Measurements from ENCODE around the gene ZNF18. TPM values are rescaled to one million over a fixed set of nuclear protein-coding genes. Genes with fewer than 3 reads are reported as not detected.
"Not testable (repeated sequence)": the region's sequence is repeated elsewhere in the genome, so short reads cannot be mapped to it uniquely, and the experiment has no call there.

ZNF18 gene
- total and polyA plus RNA-seq, 4 experiments from 2014 or later: 8.9 to 14.4 (median 11.5) TPM

DNA sequence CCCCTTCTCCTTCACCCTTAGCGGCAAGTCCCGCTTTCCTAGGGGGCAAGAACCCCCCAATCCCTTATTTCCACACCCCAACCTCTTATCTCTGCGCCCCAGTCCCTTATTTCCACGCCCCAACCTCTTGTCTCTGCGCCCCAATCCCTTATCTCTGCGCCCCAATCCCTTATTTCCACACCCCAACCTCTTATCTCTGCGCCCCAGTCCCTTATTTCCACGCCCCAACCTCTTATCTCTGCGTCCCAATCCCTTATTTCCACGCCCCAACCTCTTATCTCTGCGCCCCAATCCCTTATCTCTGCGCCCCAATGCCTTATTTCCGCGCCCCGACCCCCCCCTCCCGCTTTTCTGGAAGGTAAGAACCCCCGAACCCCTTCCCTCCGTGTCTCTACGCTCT lies 24.5 kb downstream of the ZNF18 start:
- intact Hi-C loops (cut with micrococcal nuclease); CTCF ChIA-PET (ENCODE audit: partially characterized antibody); H3K9me3 ChIP-seq (ENCODE audit: control insufficient read depth in 1 of 2, low read length in 2 of 2); H3K4me3 Mint-ChIP-seq; H3K27ac Mint-ChIP-seq; H3K27me3 ChIP-seq (ENCODE audit: insufficient read depth, low read length); H3K27ac ChIP-seq (ENCODE audit: low read depth, low read length); POLR2A ChIA-PET (ENCODE audit: partially characterized antibody); H3K4me1 Mint-ChIP-seq; H3K4me1 ChIP-seq (ENCODE audit: insufficient read depth, low read length); DNase-seq; H3K36me3 ChIP-seq (ENCODE audit: insufficient read depth, low read length); H3K4me3 ChIP-seq (ENCODE audit: low read length in 2 of 2); H3K27me3 Mint-ChIP-seq: not testable (repeated sequence)
- Mint-ChIP-seq H3K9me3 (peaks cover 0 to 25% (median 19%) of the 10 kb centered on the region in 8 donors), H3K36me3 (peaks cover 47 to 73% of the 10 kb centered on the region in 2 donors)

DNA sequence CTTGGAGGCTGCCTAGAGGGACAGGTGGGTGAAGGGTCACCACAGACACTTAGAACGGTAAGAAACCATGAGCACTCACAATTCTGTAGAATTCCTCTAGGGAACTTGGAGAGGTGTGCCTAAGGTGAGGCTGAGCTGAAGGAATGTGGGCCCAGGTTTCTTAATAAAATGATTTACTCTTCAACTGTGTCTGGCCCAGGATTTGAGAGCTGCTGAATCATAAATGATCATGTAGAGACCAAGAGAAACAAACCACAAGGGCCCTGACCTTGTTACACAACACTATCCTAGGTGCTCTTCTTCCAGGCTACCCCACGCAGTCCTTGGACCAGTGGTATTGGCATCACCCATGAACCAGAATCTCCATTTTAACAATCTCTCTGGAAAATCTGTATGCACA lies 27.7 kb downstream of the ZNF18 start:
- Mint-ChIP-seq H3K4me3 (no peak overlapping the region), H3K4me1 (peaks cover 0 to 1% (median 0%) of the 10 kb centered on the region in 4 donors), H3K36me3 (peaks cover 50 to 75% of the 10 kb centered on the region in 2 donors), H3K9me3 (peaks cover 0 to 54% (median 44%) of the 10 kb centered on the region in 8 donors), H3K27me3 (no peaks in the 10 kb centered on the region), H3K27ac (no peak overlapping the region)
- Histone ChIP-seq H3K36me3 (ENCODE audit: insufficient read depth, low read length) (no peaks in the 10 kb centered on the region), H3K27ac (ENCODE audit: low read depth, low read length) (no peak overlapping the region), H3K4me1 (ENCODE audit: insufficient read depth, low read length) (no peaks in the 10 kb centered on the region), H3K9me3 (ENCODE audit: control insufficient read depth in 1 of 2, low read length in 2 of 2) (peaks cover 0 to 12% of the 10 kb centered on the region in 2 donors), H3K4me3 (ENCODE audit: low read length in 2 of 2) (no peak overlapping the region), H3K27me3 (ENCODE audit: insufficient read depth, low read length) (no peaks in the 10 kb centered on the region)
- no peak for DNase-seq
- POLR2A ChIA-PET (ENCODE audit: partially characterized antibody): no interaction called here
- intact Hi-C loops (cut with micrococcal nuclease): no loop called here
- CTCF ChIA-PET (ENCODE audit: partially characterized antibody): no interaction called here

DNA sequence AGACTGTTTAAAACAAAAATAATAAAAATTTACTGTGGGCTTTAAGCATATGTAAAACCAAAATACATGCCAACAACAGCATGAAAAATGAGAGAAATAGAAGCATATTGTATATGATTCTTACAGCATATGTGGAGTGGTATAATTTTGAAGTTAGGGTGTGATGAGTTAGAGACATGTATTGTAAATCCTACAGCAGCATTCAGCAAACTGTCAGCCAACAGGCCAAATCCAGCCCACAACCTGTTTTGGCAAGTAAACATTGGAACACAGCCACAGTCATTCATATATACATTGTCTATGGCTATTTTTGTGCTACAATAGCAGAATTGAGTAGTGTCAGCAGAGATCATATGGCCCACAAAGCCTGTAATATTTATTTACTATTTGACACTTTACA lies 42.3 kb downstream of the ZNF18 start:
- Histone ChIP-seq H3K27me3 (ENCODE audit: insufficient read depth, low read length) (no peaks in the 10 kb centered on the region), H3K4me1 (ENCODE audit: insufficient read depth, low read length) (no peaks in the 10 kb centered on the region), H3K9me3 (ENCODE audit: control insufficient read depth in 1 of 2, low read length in 2 of 2) (no peaks in the 10 kb centered on the region), H3K36me3 (ENCODE audit: insufficient read depth, low read length) (no peaks in the 10 kb centered on the region), H3K4me3 (ENCODE audit: low read length in 2 of 2) (no peak overlapping the region), H3K27ac (ENCODE audit: low read depth, low read length) (no peak overlapping the region)
- Mint-ChIP-seq H3K27me3 (no peaks in the 10 kb centered on the region), H3K4me1 (no peaks in the 10 kb centered on the region), H3K4me3 (no peak overlapping the region), H3K36me3 (peaks cover 40 to 65% of the 10 kb centered on the region in 2 donors), H3K27ac (no peak overlapping the region), H3K9me3 (peaks cover 3 to 64% (median 43%) of the 10 kb centered on the region in 8 donors)
- ChIA-PET POLR2A (ENCODE audit: partially characterized antibody) (no interaction called here), CTCF (ENCODE audit: partially characterized antibody) (no interaction called here)
- intact Hi-C loops (cut with micrococcal nuclease): no loop called here
- no peak for DNase-seq

DNA sequence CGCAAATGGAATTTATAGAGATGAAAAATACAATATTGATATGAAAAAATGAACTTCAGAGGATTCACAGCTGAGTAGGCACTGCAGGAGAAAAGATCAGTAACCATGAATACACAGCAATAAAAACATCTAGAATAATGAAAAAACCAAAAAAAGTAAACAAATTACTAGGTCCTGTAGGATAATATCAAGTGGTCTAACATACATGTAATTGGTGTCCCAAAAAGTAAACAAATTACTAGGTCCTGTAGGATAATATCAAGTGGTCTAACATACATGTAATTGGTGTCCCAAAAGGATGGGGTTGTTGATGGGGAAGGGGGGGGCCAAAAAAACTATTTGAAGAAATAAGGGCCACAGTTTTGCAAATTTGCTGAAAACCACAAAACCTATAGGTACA lies 43.4 kb downstream of the ZNF18 start:
- H3K36me3 Mint-ChIP-seq: peaks cover 38 to 60% of the 10 kb centered on the region in 2 donors
- H3K4me1 Mint-ChIP-seq: no peaks in the 10 kb centered on the region
- no peaks in the 10 kb centered on the region for H3K9me3 ChIP-seq (ENCODE audit: control insufficient read depth in 1 of 2, low read length in 2 of 2)
- H3K36me3 ChIP-seq (ENCODE audit: insufficient read depth, low read length): no peaks in the 10 kb centered on the region
- POLR2A ChIA-PET (ENCODE audit: partially characterized antibody): no interaction called here
- peaks cover 3 to 56% (median 44%) of the 10 kb centered on the region in 8 donors for H3K9me3 Mint-ChIP-seq
- no peak overlapping the region for H3K4me3 ChIP-seq (ENCODE audit: low read length in 2 of 2)
- CTCF ChIA-PET (ENCODE audit: partially characterized antibody): no interaction called here
- peaks cover 0 to 1% of the 10 kb centered on the region in 2 donors for H3K27me3 Mint-ChIP-seq
- H3K27ac Mint-ChIP-seq: no peak overlapping the region
- no peak overlapping the region for H3K27ac ChIP-seq (ENCODE audit: low read depth, low read length)
- H3K4me1 ChIP-seq (ENCODE audit: insufficient read depth, low read length): no peaks in the 10 kb centered on the region
- intact Hi-C loops (cut with micrococcal nuclease): no loop called here
- DNase-seq: no peak
- H3K27me3 ChIP-seq (ENCODE audit: insufficient read depth, low read length): no peaks in the 10 kb centered on the region
- H3K4me3 Mint-ChIP-seq: no peak overlapping the region

DNA sequence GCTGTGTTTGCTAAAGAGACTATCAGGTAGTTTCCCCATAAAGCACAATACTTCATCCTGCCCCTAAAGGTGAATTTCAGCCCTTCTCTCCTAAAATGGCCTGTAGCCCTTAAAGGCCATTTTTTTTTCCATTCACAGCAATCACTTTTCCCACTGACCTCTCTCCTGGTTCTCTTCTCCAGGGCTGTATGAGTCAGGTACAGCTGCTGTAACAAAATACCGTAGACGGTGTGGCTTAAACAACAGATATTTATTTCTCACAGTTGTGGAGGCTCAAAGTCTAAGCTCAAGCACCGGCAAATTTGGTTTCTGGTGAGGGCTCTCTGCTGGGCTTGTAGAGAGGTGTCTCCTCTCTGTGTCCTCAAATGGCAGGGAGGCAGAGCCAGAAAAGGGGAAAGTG lies 44.7 kb downstream of the ZNF18 start:
- H3K4me3 ChIP-seq (ENCODE audit: low read length in 2 of 2): no peak overlapping the region
- H3K4me3 Mint-ChIP-seq: no peak overlapping the region
- peaks cover 30 to 47% of the 10 kb centered on the region in 2 donors for H3K36me3 Mint-ChIP-seq
- H3K4me1 Mint-ChIP-seq: no peaks in the 10 kb centered on the region
- no peaks in the 10 kb centered on the region for H3K4me1 ChIP-seq (ENCODE audit: insufficient read depth, low read length)
- H3K27me3 ChIP-seq (ENCODE audit: insufficient read depth, low read length): no peaks in the 10 kb centered on the region
- no peaks in the 10 kb centered on the region for H3K36me3 ChIP-seq (ENCODE audit: insufficient read depth, low read length)
- no peak overlapping the region for H3K27ac ChIP-seq (ENCODE audit: low read depth, low read length)
- ChIA-PET CTCF (ENCODE audit: partially characterized antibody) (no interaction called here), POLR2A (ENCODE audit: partially characterized antibody) (no interaction called here)
- intact Hi-C loops (cut with micrococcal nuclease): no loop called here
- H3K9me3 ChIP-seq (ENCODE audit: control insufficient read depth in 1 of 2, low read length in 2 of 2): no peaks in the 10 kb centered on the region
- H3K9me3 Mint-ChIP-seq: peaks cover 3 to 48% (median 37%) of the 10 kb centered on the region in 8 donors
- no peak overlapping the region for H3K27ac Mint-ChIP-seq
- H3K27me3 Mint-ChIP-seq: peaks cover 0 to 1% of the 10 kb centered on the region in 2 donors
- DNase-seq: no peak

DNA sequence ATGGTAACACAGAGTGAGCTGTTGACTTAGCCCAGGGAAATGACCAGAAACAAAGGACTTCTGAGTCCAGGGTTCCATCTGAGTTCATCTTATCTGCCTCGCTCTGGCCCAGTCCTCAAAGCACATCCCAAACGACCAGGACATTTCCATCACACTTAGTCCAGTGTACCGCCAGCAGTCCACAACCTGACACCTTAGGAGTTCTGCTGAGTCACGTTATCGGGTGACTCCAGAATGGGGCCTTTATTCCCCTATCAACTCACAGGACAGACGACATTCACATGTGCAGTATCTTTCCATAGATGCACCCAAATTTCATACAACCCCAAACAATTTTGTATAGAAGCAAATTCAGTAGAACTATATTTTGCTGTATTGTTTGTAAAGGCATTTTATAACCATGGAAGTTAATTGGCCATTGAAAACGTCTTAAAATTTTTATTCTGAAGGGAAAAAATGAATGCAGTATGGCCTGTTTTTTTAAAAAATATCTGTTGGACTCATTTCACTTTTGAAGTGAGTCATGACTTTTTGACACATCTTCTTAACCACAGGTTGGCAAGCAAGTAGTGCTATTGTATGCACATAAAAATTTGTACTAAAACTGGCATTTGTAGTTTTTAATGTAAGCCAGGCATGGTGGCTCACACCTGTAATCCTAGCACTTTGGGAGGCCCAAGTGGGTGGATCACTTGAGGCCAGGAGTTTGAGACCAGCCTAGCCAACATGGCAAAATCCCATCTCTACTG lies 46.3 kb downstream of the ZNF18 start:
- POLR2A ChIA-PET (ENCODE audit: partially characterized antibody): no interaction called here
- no peak overlapping the region for H3K27ac Mint-ChIP-seq

DNA sequence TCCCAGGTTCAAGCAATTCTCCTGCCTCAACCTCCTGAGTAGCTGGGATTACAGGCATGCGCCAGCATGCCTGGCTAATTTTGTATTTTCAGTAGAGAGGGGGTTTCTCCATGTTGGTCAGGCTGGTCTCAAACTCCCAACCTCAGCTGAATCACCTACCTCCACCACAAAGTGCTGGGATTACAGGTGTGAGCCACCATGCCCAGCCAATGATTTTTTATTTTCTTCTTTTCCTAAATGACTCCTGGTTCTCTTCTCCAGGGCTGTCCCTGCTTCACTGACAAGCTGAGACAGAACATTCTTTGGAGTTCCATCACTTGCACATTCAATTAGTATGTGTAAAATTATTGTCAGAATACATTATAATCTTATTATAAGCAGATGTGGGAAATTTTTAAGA lies 47.7 kb downstream of the ZNF18 start:
- H3K27ac Mint-ChIP-seq; intact Hi-C loops (cut with micrococcal nuclease); H3K36me3 ChIP-seq (ENCODE audit: insufficient read depth, low read length); H3K4me1 Mint-ChIP-seq; CTCF ChIA-PET (ENCODE audit: partially characterized antibody); DNase-seq; H3K9me3 ChIP-seq (ENCODE audit: control insufficient read depth in 1 of 2, low read length in 2 of 2); H3K4me3 Mint-ChIP-seq; H3K27ac ChIP-seq (ENCODE audit: low read depth, low read length); POLR2A ChIA-PET (ENCODE audit: partially characterized antibody); H3K4me1 ChIP-seq (ENCODE audit: insufficient read depth, low read length); H3K27me3 ChIP-seq (ENCODE audit: insufficient read depth, low read length); H3K4me3 ChIP-seq (ENCODE audit: low read length in 2 of 2); H3K27me3 Mint-ChIP-seq: not testable (repeated sequence)
- H3K36me3 Mint-ChIP-seq: peaks cover 10 to 22% of the 10 kb centered on the region in 2 donors
- peaks cover 0 to 26% (median 18%) of the 10 kb centered on the region in 8 donors for H3K9me3 Mint-ChIP-seq

More for the DNA sequence above, 46.3 kb downstream of the ZNF18 start:
- intact Hi-C loops (cut with micrococcal nuclease): no loop called here
- Mint-ChIP-seq H3K4me3 (no peak overlapping the region), H3K36me3 (peaks cover 19 to 33% of the 10 kb centered on the region in 2 donors), H3K9me3 (peaks cover 3 to 39% (median 29%) of the 10 kb centered on the region in 8 donors), H3K27me3 (peaks cover 0 to 1% of the 10 kb centered on the region in 2 donors), H3K4me1 (no peaks in the 10 kb centered on the region)
- no peak overlapping the region for H3K27ac ChIP-seq (ENCODE audit: low read depth, low read length)
- CTCF ChIA-PET (ENCODE audit: partially characterized antibody): no interaction called here
- H3K27me3 ChIP-seq (ENCODE audit: insufficient read depth, low read length): no peaks in the 10 kb centered on the region
- no peaks in the 10 kb centered on the region for H3K36me3 ChIP-seq (ENCODE audit: insufficient read depth, low read length)
- DNase-seq: no peak
- no peaks in the 10 kb centered on the region for H3K9me3 ChIP-seq (ENCODE audit: control insufficient read depth in 1 of 2, low read length in 2 of 2)
- no peaks in the 10 kb centered on the region for H3K4me1 ChIP-seq (ENCODE audit: insufficient read depth, low read length)
- no peak overlapping the region for H3K4me3 ChIP-seq (ENCODE audit: low read length in 2 of 2)

All from CD4-positive, alpha-beta memory T cell (primary cell).